Activated gamma-delta T cell treated with Interleukin-2 at 50 U/mL for 16 hours (primary cell): ENCODE results near the gene RPL9.
"Not testable (repeated sequence)": the region's sequence is repeated elsewhere in the genome, so short reads cannot be mapped to it uniquely, and the experiment has no call there.

Experiments used
- DNase-seq: peaks from one replicate; pipeline ENCODE4 v3.0.0-alpha.2; 2020

Gene RPL9

DNA sequence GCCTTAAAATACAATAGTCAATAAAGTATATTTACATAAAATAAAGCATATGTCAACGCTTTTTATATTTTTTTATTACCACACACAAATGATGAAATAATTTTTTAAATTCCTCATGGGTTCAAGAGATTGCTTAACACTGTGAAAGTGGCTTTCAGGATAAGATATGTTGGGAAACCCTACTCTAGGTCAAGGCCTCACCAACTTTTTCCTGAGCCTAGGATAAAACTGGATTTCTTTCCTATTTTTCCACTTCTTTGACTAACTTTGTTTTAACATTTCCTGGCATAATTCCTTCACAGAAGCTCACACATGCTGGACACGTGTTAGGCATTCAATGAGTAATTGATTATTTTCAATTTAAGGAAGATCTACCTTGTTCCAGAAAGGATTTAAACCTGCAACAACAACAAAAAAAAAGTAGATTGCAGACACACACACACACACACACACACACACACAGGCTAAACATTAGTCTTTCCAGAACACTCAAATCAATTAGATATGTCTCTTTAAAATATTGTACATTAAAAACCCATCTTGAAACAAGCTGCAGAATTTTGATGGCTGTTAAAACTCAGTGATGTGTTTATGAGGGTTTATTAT is 42.9 kb downstream of the RPL9 start:
- DNase-seq, result no peak

GRCh38 chr4:39411561-39411960 is 47.2 kb downstream of the RPL9 start:
- DNase-seq, result not testable (repeated sequence)

GRCh38 chr4:39410415-39410814 is 48.3 kb downstream of the RPL9 start:
- no peak for DNase-seq

GRCh38 chr4:39407584-39407885 is 51.2 kb downstream of the RPL9 start:
- DNase-seq, result no peak

DNA sequence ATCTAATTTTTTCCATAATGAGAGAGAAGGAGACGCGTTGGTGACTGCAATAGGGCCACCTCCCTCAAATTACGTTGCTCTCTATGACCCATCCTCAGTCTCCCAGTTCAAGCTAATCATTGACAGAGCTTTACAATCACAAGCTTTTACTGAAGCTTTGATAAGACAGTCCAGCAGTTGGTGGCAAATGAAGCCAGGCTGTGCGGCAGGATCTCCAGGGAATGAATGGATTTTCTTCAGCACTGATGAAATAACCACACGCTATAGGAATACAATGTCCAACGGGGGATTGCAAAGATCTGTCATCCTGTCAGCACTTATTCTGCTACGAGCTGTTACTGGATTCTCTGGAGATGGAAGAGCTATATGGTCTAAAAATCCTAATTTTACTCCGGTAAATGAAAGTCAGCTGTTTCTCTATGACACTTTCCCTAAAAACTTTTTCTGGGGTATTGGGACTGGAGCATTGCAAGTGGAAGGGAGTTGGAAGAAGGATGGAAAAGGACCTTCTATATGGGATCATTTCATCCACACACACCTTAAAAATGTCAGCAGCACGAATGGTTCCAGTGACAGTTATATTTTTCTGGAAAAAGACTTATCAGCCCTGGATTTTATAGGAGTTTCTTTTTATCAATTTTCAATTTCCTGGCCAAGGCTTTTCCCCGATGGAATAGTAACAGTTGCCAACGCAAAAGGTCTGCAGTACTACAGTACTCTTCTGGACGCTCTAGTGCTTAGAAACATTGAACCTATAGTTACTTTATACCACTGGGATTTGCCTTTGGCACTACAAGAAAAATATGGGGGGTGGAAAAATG is 51.7 kb downstream of the RPL9 start, which contains the start of gene KLB:
TSS of gene KLB (plus strand) at position 168 of the 821 bp plus-strand sequence. CDS start at position 188, 20 bp downstream.
- no peak for DNase-seq
